GM15510 (cell line): ENCODE data around the gene RRP1B.

Source experiments
- POLR2A ChIP-seq: IDR thresholded peaks from 3 replicates; pipeline ENCODE4 v1.6.1; 2011; ENCODE audit warnings: borderline replicate concordance; ENCODE audit not compliant: insufficient read length; ENCODE audit errors: extremely low read depth

RRP1B gene

GRCh38 chr21:43699933-43700599 lies 40.7 kb downstream of the RRP1B start:
- TF ChIP-seq POLR2A = no peak

GRCh38 chr21:43701936-43702784 lies 42.8 kb downstream of the RRP1B start:
- TF ChIP-seq POLR2A = no peak

- no peak for TF ChIP-seq POLR2A
These were observed 43.4 kb downstream of the RRP1B start for GRCh38 chr21:43702785-43703034.

GRCh38 chr21:43703035-43703880 lies 43.9 kb downstream of the RRP1B start:
- no peak for TF ChIP-seq POLR2A

- TF ChIP-seq POLR2A = no peak
These were observed 48.1 kb downstream of the RRP1B start for GRCh38 chr21:43707462-43707861.

- no peak for TF ChIP-seq POLR2A
These were observed 49.5 kb downstream of the RRP1B start for GRCh38 chr21:43708745-43709381.

- TF ChIP-seq POLR2A = no peak
These were observed 53.0 kb downstream of the RRP1B start for GRCh38 chr21:43712268-43712942.

- no peak for TF ChIP-seq POLR2A
These were observed 57.2 kb downstream of the RRP1B start for GRCh38 chr21:43716376-43717165.

- TF ChIP-seq POLR2A = no peak
These were observed 58.0 kb downstream of the RRP1B start for GRCh38 chr21:43717166-43717853.

- no peak for TF ChIP-seq POLR2A
These were observed 58.9 kb downstream of the RRP1B start for GRCh38 chr21:43717967-43718871.

GRCh38 chr21:43718872-43719747 lies 59.8 kb downstream of the RRP1B start, which contains the start of gene PDXK:
Gene PDXK (plus strand): TSS chr21:43719129. CDS start chr21:43719295, 166 bp downstream.
- peak; percentile 89 for TF ChIP-seq POLR2A
